K562 (cell line): ENCODE results near the gene STXBP4. TPM values are rescaled to one million over a fixed set of nuclear protein-coding genes. Genes with fewer than 3 reads are reported as not detected.

Experiments
- ATAC-seq: fragments of 200-7000 bp; cut with Tn5 transposase; 3 replicates; pipeline ENCODE4 v1.9.1; 2020; ENCODE audit warnings: moderate library complexity
- BruUV-seq: library from RNA; stranded (reverse); fragments of 400-500 nt; replicated peaks from 2 replicates; lab custom pipeline; 2021; lab: Mats Ljungman, UMichigan
- CTCF ChIA-PET: fragments of 300-600 bp; formaldehyde crosslinking; extraction: SDS; loops from one replicate; lab custom pipeline; 2021; ENCODE audit warnings: low intra/inter-chr PET ratio; lab: Yijun Ruan, JAX
- POLR2A ChIA-PET: fragments of 300-600, 350-650 bp; sonication (Branson Sonifier 250); formaldehyde crosslinking; extraction: SDS; loops from one replicate; lab custom pipeline; 2021; ENCODE audit warnings: antibody characterized with exemption, inconsistent platforms; lab: Yijun Ruan, JAX
- DNase-seq, 4 experiments: peaks; one replicate each; pipeline versions ENCODE4 v3.0.0 to v3.0.0-alpha.2; 2011 to 2018; ENCODE audit warnings: low spot score in 3 of 4, mixed read lengths in 3 of 4; ENCODE audit errors: extremely low read depth in 1 of 4
- FAIRE-seq: peaks from 2 replicates; lab custom pipeline; 2011; peaks lifted over from hg19 to GRCh38; lab: Jason Lieb, UNC
- H2AFZ ChIP-seq: 2 replicates; pipeline ENCODE4 v1.6.0; 2011; ENCODE audit warnings: low read depth, low read length, control low read depth, inconsistent platforms
- H3K27ac ChIP-seq: fragments of 200-600 bp; 3 replicates; pipeline ENCODE4 v1.8.0; 2011; ENCODE audit warnings: low read depth, mild to moderate bottlenecking, control low read depth, inconsistent platforms, low read length, moderate library complexity, mixed read lengths; ENCODE audit errors: extremely low read depth
- H3K27me3 ChIP-seq, 2 experiments: fragments of 300-600 bp in 1 of 2; 2 replicates in 1 of 2; 3 replicates in 1 of 2; pipeline versions ENCODE4 v1.6.0 to v1.8.0; 2011; ENCODE audit warnings: inconsistent platforms in 2 of 2, low read length in 2 of 2, mild to moderate bottlenecking in 1 of 2, mixed read lengths in 1 of 2, moderate library complexity in 1 of 2; ENCODE audit not compliant: control insufficient read depth in 2 of 2, insufficient read depth in 2 of 2
- H3K36me3 ChIP-seq: fragments of 300-600 bp; 3 replicates; pipeline ENCODE4 v1.8.0; 2011; ENCODE audit warnings: mild to moderate bottlenecking, low read length, inconsistent platforms; ENCODE audit not compliant: control insufficient read depth, insufficient read depth
- H3K4me1 ChIP-seq, 2 experiments: fragments of 200-600 bp in 1 of 2; replicated peaks in 1 of 2; 2 replicates in 1 of 2; 3 replicates in 1 of 2; pipeline versions ENCODE4 v1.5.1 to v1.8.0; 2011; ENCODE audit warnings: inconsistent platforms in 2 of 2, low read length in 2 of 2, mild to moderate bottlenecking in 1 of 2, mixed read lengths in 1 of 2, moderate library complexity in 1 of 2; ENCODE audit not compliant: control insufficient read depth in 2 of 2, insufficient read depth in 2 of 2
- H3K4me2 ChIP-seq: 2 replicates; pipeline ENCODE4 v1.6.1; 2011; ENCODE audit warnings: low read length, control low read depth, inconsistent platforms, mixed read lengths; ENCODE audit not compliant: insufficient read depth
- H3K4me3 ChIP-seq: fragments of 200-600 bp; sonication (generic), shearing (Covaris generic); 2 replicates; pipeline ENCODE4 v1.5.1; 2016; ENCODE audit warnings: control low read depth, inconsistent platforms
- H3K79me2 ChIP-seq: fragments of 200-600 bp; 3 replicates; pipeline ENCODE4 v1.8.0; 2011; ENCODE audit warnings: low read length, inconsistent platforms; ENCODE audit not compliant: control insufficient read depth, insufficient read depth
- H3K9ac ChIP-seq, 2 experiments: 2 replicates each; pipeline versions ENCODE4 v1.6.0 to v1.6.1; 2011; ENCODE audit warnings: low read depth in 2 of 2, low read length in 2 of 2, control low read depth in 1 of 2, inconsistent platforms in 1 of 2, mild to moderate bottlenecking in 1 of 2, mixed read lengths in 1 of 2; ENCODE audit not compliant: insufficient read depth in 1 of 2
- H3K9me1 ChIP-seq: one replicate; pipeline ENCODE4 v1.6.0; 2011; ENCODE audit warnings: inconsistent platforms, mild to moderate bottlenecking, low read length, moderate library complexity; ENCODE audit not compliant: control insufficient read depth, insufficient read depth
- H3K9me3 ChIP-seq: replicated peaks from 2 replicates; pipeline ENCODE4 v1.5.1; 2011; ENCODE audit warnings: low read depth, low read length, inconsistent platforms; ENCODE audit not compliant: control insufficient read depth, insufficient read depth
- H4K20me1 ChIP-seq: replicated peaks from 2 replicates; pipeline ENCODE4 v1.6.1; 2011; ENCODE audit warnings: low read length, inconsistent platforms, mixed read lengths; ENCODE audit not compliant: control insufficient read depth, insufficient read depth
- CAMTA2 ChIP-seq: fragments of 250-450 bp; sonication (Bioruptor Pico); conservative IDR thresholded peaks from 2 replicates; pipeline ENCODE4 v1.5.1; 2022
- FOXK2 ChIP-seq, 2 experiments: fragments of 450-650 bp; IDR thresholded peaks in 1 of 2; conservative IDR thresholded peaks in 1 of 2; 2 replicates each; pipeline ENCODE4 v1.6.1; 2016; ENCODE audit warnings: low read depth in 2 of 2, mild to moderate bottlenecking in 1 of 2
- ILK ChIP-seq: fragments of 450-650 bp; IDR thresholded peaks from 2 replicates; pipeline ENCODE4 v1.6.1; 2016; ENCODE audit warnings: missing genetic modification characterization, low read depth, mild to moderate bottlenecking, missing compliant biosample characterization, moderate library complexity, borderline replicate concordance
- KLF6 ChIP-seq: fragments of 250-450 bp; sonication (Bioruptor Pico); IDR thresholded peaks from 2 replicates; pipeline ENCODE4 v1.4.0; 2020; ENCODE audit warnings: mild to moderate bottlenecking, moderate library complexity, borderline replicate concordance
- NRF1 ChIP-seq, 2 experiments: fragments of 450-650 bp; IDR thresholded peaks in 1 of 2; conservative IDR thresholded peaks in 1 of 2; 2 replicates each; pipeline ENCODE4 v1.6.1; 2014; ENCODE audit warnings: mild to moderate bottlenecking in 2 of 2
- RFX1 ChIP-seq: fragments of 450-650 bp; IDR thresholded peaks from 2 replicates; pipeline ENCODE4 v1.6.1; 2016; ENCODE audit warnings: mild to moderate bottlenecking, moderate library complexity
- SPI1 ChIP-seq: IDR thresholded peaks from 2 replicates; pipeline ENCODE4 v1.6.1; 2011; ENCODE audit warnings: low read depth, low read length, control low read depth, borderline replicate concordance
- TFAP4 ChIP-seq: sonication (generic); formaldehyde crosslinking; IDR thresholded peaks from 2 replicates; pipeline ENCODE4 v1.8.0; 2022; ENCODE audit warnings: missing genetic modification reagents, mild to moderate bottlenecking, moderate library complexity, borderline replicate concordance
- USF2 ChIP-seq: sonication (generic); formaldehyde crosslinking; IDR thresholded peaks from 2 replicates; pipeline ENCODE4 v1.5.0; 2020; ENCODE audit warnings: missing genetic modification reagents
- WGBS: fragments of 100-300 bp; shearing (Covaris generic); methylation state at CpG from one replicate; pipeline ENCODE4 v1.1.6; 2016; ENCODE audit warnings: low coverage, mixed read lengths; ENCODE audit not compliant: insufficient coverage; ENCODE audit errors: missing lambda C conversion rate; 5-methylcytosine and 5-hydroxymethylcytosine counted together
- in situ Hi-C: fragments of 300-500 bp; cut with MboI; formaldehyde crosslinking; loops from 4 replicates; pipeline ENCODE4 v1.15.0; 2018; ENCODE audit warnings: inconsistent platforms, mixed read lengths
- intact Hi-C: fragments of 100-400 bp; cut with micrococcal nuclease; formaldehyde crosslinking; loops from 2 replicates; pipeline ENCODE4 v1.14.2; 2022
- polyA plus RNA-seq, 8 experiments: library from polyadenylated mRNA; depleted of rRNA in 4 of 8; stranded (reverse) in 5 of 8; unstranded in 3 of 8; fragments of >200 nt; fragmentation: Nextera tagmentation in 2 of 8; fragmentation: Illumina TruSeq in 1 of 8; extraction: Ambion mirVana in 2 of 8; extraction: Trizol in 1 of 8; gene quantifications; 2 replicates each; pipeline versions ENCODE4 v1.2.1 to v1.2.3, GENCODE V29; 2011 to 2014; ENCODE audit warnings: inconsistent platforms in 1 of 8, missing spikeins in 1 of 8
- small RNA-seq: library from RNA; depleted of rRNA; stranded (forward); fragments of <200 nt; gene quantifications from one replicate; pipeline ENCODE3, GENCODE V24; 2014
- total RNA-seq, 7 experiments: library from RNA; depleted of rRNA in 6 of 7; stranded (reverse); fragments of >200 nt in 6 of 7; fragmentation: Illumina TruSeq in 2 of 7; extraction: Trizol in 2 of 7; gene quantifications; 2 replicates each; pipeline versions ENCODE4 v1.2.1 to v1.2.3, GENCODE V29; 2011 to 2021; ENCODE audit warnings: low replicate concordance in 1 of 7
- TF ChIP-seq, protein P1 (sequence below): fragments of 450-650 bp; formaldehyde crosslinking; IDR thresholded peaks from 2 replicates; pipeline ENCODE4 v1.4.0; 2020; ENCODE audit warnings: mild to moderate bottlenecking

STXBP4 gene
- total and polyA plus RNA-seq, 9 of the 15 experiments (the other 6 are each of a cell fraction or from before 2014, with no cell fraction given) = 11.6 to 23.2 (median 18.5) TPM

- Histone ChIP-seq H3K79me2 (no peaks in the 10 kb centered on the region), H3K27me3 (peaks cover 13 to 22% of the 10 kb centered on the region in 2 experiments)
- CTCF ChIA-PET = no interaction called here
Measured at GRCh38 chr17:55219934-55220333, 251.4 kb downstream of the STXBP4 start.

More at GRCh38 chr17:55219934-55220333, 251.4 kb downstream of the STXBP4 start:
- intact Hi-C loops (no loop called here), in situ Hi-C loops (no loop called here)
- no peak for DNase-seq
- no TSS peak for BruUV-seq
- POLR2A ChIA-PET = no interaction called here
- Histone ChIP-seq H3K4me3 (no peak overlapping the region), H4K20me1 (no peaks in the 10 kb centered on the region), H3K4me2 (no peak overlapping the region), H3K9me1 (no peaks in the 10 kb centered on the region), H3K27ac (no peak overlapping the region), H2AFZ (no peak overlapping the region), H3K9ac (no peak overlapping the region), H3K9me3 (no peaks in the 10 kb centered on the region), H3K36me3 (no peaks in the 10 kb centered on the region), H3K4me1 (no peaks in the 10 kb centered on the region)
- ATAC-seq = no peak
- no peak for FAIRE-seq
- TF ChIP-seq FOXK2 (conservative IDR thresholded peaks at IDR 0.05 in 1 of 2, IDR thresholded peaks at IDR 0.05 in 1 of 2; ENCODE audit: low read depth in 2 of 2) (no peak), ILK (tag) (no peak), KLF6 (CRISPR knock-in tag) (no peak), SPI1 (no peak), TFAP4 (CRISPR knock-in tag) (no peak), NRF1 (conservative IDR thresholded peaks at IDR 0.05 in 1 of 2, IDR thresholded peaks at IDR 0.05 in 1 of 2) (no peak), CAMTA2 (CRISPR knock-in tag) (no peak), RFX1 (no peak), USF2 (no peak)
- TF ChIP-seq, protein P1, sequence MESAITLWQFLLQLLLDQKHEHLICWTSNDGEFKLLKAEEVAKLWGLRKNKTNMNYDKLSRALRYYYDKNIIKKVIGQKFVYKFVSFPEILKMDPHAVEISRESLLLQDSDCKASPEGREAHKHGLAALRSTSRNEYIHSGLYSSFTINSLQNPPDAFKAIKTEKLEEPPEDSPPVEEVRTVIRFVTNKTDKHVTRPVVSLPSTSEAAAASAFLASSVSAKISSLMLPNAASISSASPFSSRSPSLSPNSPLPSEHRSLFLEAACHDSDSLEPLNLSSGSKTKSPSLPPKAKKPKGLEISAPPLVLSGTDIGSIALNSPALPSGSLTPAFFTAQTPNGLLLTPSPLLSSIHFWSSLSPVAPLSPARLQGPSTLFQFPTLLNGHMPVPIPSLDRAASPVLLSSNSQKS (CRISPR knock-in tag) = no peak
- WGBS = 2% methylated on average over 3 of the region's 3 CpGs

Small RNA genes lying within 50 kb of the gene (small RNA-seq; reads per million reads assigned to genes)
- not detected for gene AC007485.1

Other genes with a start within 250 kb of the STXBP4 start
- 20.4 and 21.3 TPM in 2 replicates for gene TOM1L1, start 67.9 kb upstream of the STXBP4 start, total RNA-seq (2014; rRNA removed)
- gene TOM1L1, start 67.9 kb upstream of the STXBP4 start, total RNA-seq (2014; rRNA removed; fragmentation: Illumina TruSeq; extraction: Trizol) = 42.6 and 48.3 TPM in 2 replicates
- 29.3 and 29.5 TPM in 2 replicates for gene TOM1L1, start 67.9 kb upstream of the STXBP4 start, total RNA-seq (2015; rRNA removed; fragmentation: Illumina TruSeq; extraction: Trizol)
- gene TOM1L1, start 67.9 kb upstream of the STXBP4 start, total RNA-seq (2021) = 29.2 and 29.5 TPM in 2 replicates
- 49.7 and 74.3 TPM in 2 replicates for gene TOM1L1, start 67.9 kb upstream of the STXBP4 start, polyA plus RNA-seq (2011; rRNA removed)
- gene TOM1L1, start 67.9 kb upstream of the STXBP4 start, polyA plus RNA-seq (2014; fragmentation: Illumina TruSeq; extraction: Trizol) = 40.0 and 45.1 TPM in 2 replicates
- gene TOM1L1, start 67.9 kb upstream of the STXBP4 start, polyA plus RNA-seq (2014; fragmentation: Nextera tagmentation; extraction: Ambion mirVana) = 10 to 100 TPM; 31.0 to 39.4 TPM
- gene TOM1L1, start 67.9 kb upstream of the STXBP4 start, polyA plus RNA-seq (2014; rRNA removed) = 28.0 and 38.4 TPM in 2 replicates
- 78.9 and 112 TPM in 2 replicates for gene COX11, start 111 bp upstream of the STXBP4 start, total RNA-seq (2014; rRNA removed)
- gene COX11, start 111 bp upstream of the STXBP4 start, total RNA-seq (2014; rRNA removed; fragmentation: Illumina TruSeq; extraction: Trizol) = 24.9 and 30.0 TPM in 2 replicates
- 30.7 and 33.9 TPM in 2 replicates for gene COX11, start 111 bp upstream of the STXBP4 start, total RNA-seq (2015; rRNA removed; fragmentation: Illumina TruSeq; extraction: Trizol)
- 47.3 and 50.0 TPM in 2 replicates for gene COX11, start 111 bp upstream of the STXBP4 start, total RNA-seq (2021)
- 33.3 and 38.1 TPM in 2 replicates for gene COX11, start 111 bp upstream of the STXBP4 start, polyA plus RNA-seq (2011; rRNA removed)
- 21.5 and 41.0 TPM in 2 replicates for gene COX11, start 111 bp upstream of the STXBP4 start, polyA plus RNA-seq (2014; fragmentation: Illumina TruSeq; extraction: Trizol)
- 10 to 100 TPM; 18.5 to 18.8 TPM for gene COX11, start 111 bp upstream of the STXBP4 start, polyA plus RNA-seq (2014; fragmentation: Nextera tagmentation; extraction: Ambion mirVana)
- gene COX11, start 111 bp upstream of the STXBP4 start, polyA plus RNA-seq (2014; rRNA removed) = 69.2 and 79.1 TPM in 2 replicates